ENCODE measurements around the gene OR52I2.

Gene OR52I2

GRCh38 chr11:4641501-4641900 lies 60.0 kb downstream of the OR52I2 start:
- H3K4me3 ChIP-seq (ENCODE audit: low read depth, low read length), result no peak overlapping the region
- no peak for TF ChIP-seq CTCF (IDR thresholded peaks at IDR 0.05; ENCODE audit: borderline replicate concordance, insufficient read depth, low read depth, low read length)

GRCh38 chr11:4642043-4642442 lies 60.5 kb downstream of the OR52I2 start:
- H3K4me3 ChIP-seq (ENCODE audit: low read depth, low read length), result no peak overlapping the region

More at GRCh38 chr11:4642043-4642442, 60.5 kb downstream of the OR52I2 start:
- no peak for TF ChIP-seq CTCF (IDR thresholded peaks at IDR 0.05; ENCODE audit: borderline replicate concordance, insufficient read depth, low read depth, low read length)

Data from GM12875 (cell line).